K562 (cell line): ENCODE results near the gene INPP5D. TPM values are rescaled to one million over a fixed set of nuclear protein-coding genes. Genes with fewer than 3 reads are reported as not detected.

Source experiments
- ATAC-seq: fragments of 200-7000 bp; cut with Tn5 transposase; 3 replicates; pipeline ENCODE4 v1.9.1; 2020; ENCODE audit warnings: moderate library complexity
- BruUV-seq: library from RNA; stranded (reverse); fragments of 400-500 nt; replicated peaks from 2 replicates; lab custom pipeline; 2021; lab: Mats Ljungman, UMichigan
- CTCF ChIA-PET: fragments of 300-600 bp; formaldehyde crosslinking; extraction: SDS; loops from one replicate; lab custom pipeline; 2021; ENCODE audit warnings: low intra/inter-chr PET ratio; lab: Yijun Ruan, JAX
- POLR2A ChIA-PET: fragments of 300-600, 350-650 bp; sonication (Branson Sonifier 250); formaldehyde crosslinking; extraction: SDS; loops from one replicate; lab custom pipeline; 2021; ENCODE audit warnings: antibody characterized with exemption, inconsistent platforms; lab: Yijun Ruan, JAX
- DNase-seq, 4 experiments: peaks; one replicate each; pipeline versions ENCODE4 v3.0.0 to v3.0.0-alpha.2; 2011 to 2018; ENCODE audit warnings: low spot score in 3 of 4, mixed read lengths in 3 of 4; ENCODE audit errors: extremely low read depth in 1 of 4
- FAIRE-seq: peaks from 2 replicates; lab custom pipeline; 2011; peaks lifted over from hg19 to GRCh38; lab: Jason Lieb, UNC
- H2AFZ ChIP-seq: 2 replicates; pipeline ENCODE4 v1.6.0; 2011; ENCODE audit warnings: low read depth, low read length, control low read depth, inconsistent platforms
- H3K27ac ChIP-seq: fragments of 200-600 bp; 3 replicates; pipeline ENCODE4 v1.8.0; 2011; ENCODE audit warnings: low read depth, mild to moderate bottlenecking, control low read depth, inconsistent platforms, low read length, moderate library complexity, mixed read lengths; ENCODE audit errors: extremely low read depth
- H3K27me3 ChIP-seq, 2 experiments: fragments of 300-600 bp in 1 of 2; 2 replicates in 1 of 2; 3 replicates in 1 of 2; pipeline versions ENCODE4 v1.6.0 to v1.8.0; 2011; ENCODE audit warnings: inconsistent platforms in 2 of 2, low read length in 2 of 2, mild to moderate bottlenecking in 1 of 2, mixed read lengths in 1 of 2, moderate library complexity in 1 of 2; ENCODE audit not compliant: control insufficient read depth in 2 of 2, insufficient read depth in 2 of 2
- H3K36me3 ChIP-seq: fragments of 300-600 bp; 3 replicates; pipeline ENCODE4 v1.8.0; 2011; ENCODE audit warnings: mild to moderate bottlenecking, low read length, inconsistent platforms; ENCODE audit not compliant: control insufficient read depth, insufficient read depth
- H3K4me1 ChIP-seq, 2 experiments: fragments of 200-600 bp in 1 of 2; replicated peaks in 1 of 2; 2 replicates in 1 of 2; 3 replicates in 1 of 2; pipeline versions ENCODE4 v1.5.1 to v1.8.0; 2011; ENCODE audit warnings: inconsistent platforms in 2 of 2, low read length in 2 of 2, mild to moderate bottlenecking in 1 of 2, mixed read lengths in 1 of 2, moderate library complexity in 1 of 2; ENCODE audit not compliant: control insufficient read depth in 2 of 2, insufficient read depth in 2 of 2
- H3K4me2 ChIP-seq: 2 replicates; pipeline ENCODE4 v1.6.1; 2011; ENCODE audit warnings: low read length, control low read depth, inconsistent platforms, mixed read lengths; ENCODE audit not compliant: insufficient read depth
- H3K4me3 ChIP-seq: fragments of 200-600 bp; sonication (generic), shearing (Covaris generic); 2 replicates; pipeline ENCODE4 v1.5.1; 2016; ENCODE audit warnings: control low read depth, inconsistent platforms
- H3K79me2 ChIP-seq: fragments of 200-600 bp; 3 replicates; pipeline ENCODE4 v1.8.0; 2011; ENCODE audit warnings: low read length, inconsistent platforms; ENCODE audit not compliant: control insufficient read depth, insufficient read depth
- H3K9ac ChIP-seq, 2 experiments: 2 replicates each; pipeline versions ENCODE4 v1.6.0 to v1.6.1; 2011; ENCODE audit warnings: low read depth in 2 of 2, low read length in 2 of 2, control low read depth in 1 of 2, inconsistent platforms in 1 of 2, mild to moderate bottlenecking in 1 of 2, mixed read lengths in 1 of 2; ENCODE audit not compliant: insufficient read depth in 1 of 2
- H3K9me1 ChIP-seq: one replicate; pipeline ENCODE4 v1.6.0; 2011; ENCODE audit warnings: inconsistent platforms, mild to moderate bottlenecking, low read length, moderate library complexity; ENCODE audit not compliant: control insufficient read depth, insufficient read depth
- H3K9me3 ChIP-seq: replicated peaks from 2 replicates; pipeline ENCODE4 v1.5.1; 2011; ENCODE audit warnings: low read depth, low read length, inconsistent platforms; ENCODE audit not compliant: control insufficient read depth, insufficient read depth
- H4K20me1 ChIP-seq: replicated peaks from 2 replicates; pipeline ENCODE4 v1.6.1; 2011; ENCODE audit warnings: low read length, inconsistent platforms, mixed read lengths; ENCODE audit not compliant: control insufficient read depth, insufficient read depth
- ARID1B ChIP-seq: fragments of 450-650 bp; IDR thresholded peaks from 2 replicates; pipeline ENCODE4 v1.6.1; 2016; ENCODE audit warnings: antibody characterized with exemption, mild to moderate bottlenecking, inconsistent platforms
- GATAD2A ChIP-seq: fragments of 450-650 bp; IDR thresholded peaks from 2 replicates; pipeline ENCODE4 v1.6.1; 2017
- IRF9 ChIP-seq: fragments of 450-650 bp; IDR thresholded peaks from 2 replicates; pipeline ENCODE4 v1.6.1; 2016; ENCODE audit warnings: missing biosample characterization, missing genetic modification characterization
- PKNOX1 ChIP-seq: fragments of 450-650 bp; IDR thresholded peaks from 2 replicates; pipeline ENCODE4 v1.6.1; 2016
- ZNF175 ChIP-seq: fragments of 200-800 bp; sonication (Bioruptor generic); IDR thresholded peaks from 2 replicates; pipeline ENCODE4 v1.6.1; 2016; ENCODE audit warnings: low read depth, mild to moderate bottlenecking, missing genetic modification characterization, missing compliant biosample characterization
- WGBS: fragments of 100-300 bp; shearing (Covaris generic); methylation state at CpG from one replicate; pipeline ENCODE4 v1.1.6; 2016; ENCODE audit warnings: low coverage, mixed read lengths; ENCODE audit not compliant: insufficient coverage; ENCODE audit errors: missing lambda C conversion rate; 5-methylcytosine and 5-hydroxymethylcytosine counted together
- in situ Hi-C: fragments of 300-500 bp; cut with MboI; formaldehyde crosslinking; loops from 4 replicates; pipeline ENCODE4 v1.15.0; 2018; ENCODE audit warnings: inconsistent platforms, mixed read lengths
- intact Hi-C: fragments of 100-400 bp; cut with micrococcal nuclease; formaldehyde crosslinking; loops from 2 replicates; pipeline ENCODE4 v1.14.2; 2022
- polyA plus RNA-seq, 8 experiments: library from polyadenylated mRNA; depleted of rRNA in 4 of 8; stranded (reverse) in 5 of 8; unstranded in 3 of 8; fragments of >200 nt; fragmentation: Nextera tagmentation in 2 of 8; fragmentation: Illumina TruSeq in 1 of 8; extraction: Ambion mirVana in 2 of 8; extraction: Trizol in 1 of 8; gene quantifications; 2 replicates each; pipeline versions ENCODE4 v1.2.1 to v1.2.3, GENCODE V29; 2011 to 2014; ENCODE audit warnings: inconsistent platforms in 1 of 8, missing spikeins in 1 of 8
- total RNA-seq, 7 experiments: library from RNA; depleted of rRNA in 6 of 7; stranded (reverse); fragments of >200 nt in 6 of 7; fragmentation: Illumina TruSeq in 2 of 7; extraction: Trizol in 2 of 7; gene quantifications; 2 replicates each; pipeline versions ENCODE4 v1.2.1 to v1.2.3, GENCODE V29; 2011 to 2021; ENCODE audit warnings: low replicate concordance in 1 of 7

The INPP5D gene
- total and polyA plus RNA-seq, 9 of the 15 experiments (the other 6 are each of a cell fraction or from before 2014, with no cell fraction given): 0.55 to 6.2 (median 2.2) TPM

- intact Hi-C loops (no loop called here), in situ Hi-C loops (no loop called here)
- ATAC-seq (no peak), DNase-seq (no peak), FAIRE-seq (no peak)
- Histone ChIP-seq H3K36me3 (no peaks in the 10 kb centered on the region), H3K27ac (no peak overlapping the region), H3K9me3 (no peaks in the 10 kb centered on the region; the same call in 1 of the 2 replicates), H3K27me3 (peaks cover 3 to 28% of the 10 kb centered on the region in 2 experiments; a peak in 3 of 5 replicates), H4K20me1 (no peaks in the 10 kb centered on the region), H3K79me2 (no peaks in the 10 kb centered on the region), H3K4me3 (no peak overlapping the region), H2AFZ (no peak overlapping the region), H3K9me1 (no peaks in the 10 kb centered on the region), H3K4me1 (peaks cover 0 to 9% of the 10 kb centered on the region in 2 experiments; a peak in 2 of 5 replicates), H3K9ac (no peak overlapping the region), H3K4me2 (no peak overlapping the region)
- ChIA-PET POLR2A (no interaction called here), CTCF (no interaction called here)
- TF ChIP-seq ZNF175 (CRISPR knock-in tag): no peak
- TF ChIP-seq ARID1B: no peak
- no peak for TF ChIP-seq GATAD2A
- no peak for TF ChIP-seq IRF9 (tag)
- TF ChIP-seq PKNOX1: no peak
- BruUV-seq: no TSS peak
- WGBS: 26% methylated on average over 20 of the region's 37 CpGs
Observed at GRCh38 chr2:233034091-233034882, 25.9 kb upstream of the INPP5D start.
